ENCODE results near the gene NME2.

Gene NME2

GRCh38 chr17:51154176-51154575 lies 12.0 kb upstream of the NME2 start:
- Histone ChIP-seq H3K27me3 (no peaks in the 10 kb centered on the region), H3K4me1 (ENCODE audit: control insufficient read depth in 1 of 2, insufficient read depth in 1 of 2, low read depth in 1 of 2, low read length in 1 of 2) (peaks cover 20% of the 10 kb centered on the region in 2 experiments), H3K36me3 (no peaks in the 10 kb centered on the region), H3K4me3 (ENCODE audit: low read depth in 1 of 2, low read length in 1 of 2) (peak overlapping the region; percentile 73 to 77), H3K9me3 (no peaks in the 10 kb centered on the region), H3K27ac (peak overlapping the region; percentile 77)
- no peak for TF ChIP-seq CTCF (IDR thresholded peaks at IDR 0.05)

- no peaks in the 10 kb centered on the region for H3K36me3 ChIP-seq
Measured at GRCh38 chr17:51155416-51155815, 10.8 kb upstream of the NME2 start.

GRCh38 chr17:51159604-51160003 lies 6.6 kb upstream of the NME2 start:
- peaks cover under 1 to 1% of the 10 kb centered on the region in 2 experiments for H3K4me1 ChIP-seq (ENCODE audit: control insufficient read depth in 1 of 2, insufficient read depth in 1 of 2, low read depth in 1 of 2, low read length in 1 of 2)
- H3K9me3 ChIP-seq, result no peaks in the 10 kb centered on the region
- H3K4me3 ChIP-seq (ENCODE audit: low read depth in 1 of 2, low read length in 1 of 2), result no peak overlapping the region
- no peaks in the 10 kb centered on the region for H3K27me3 ChIP-seq
- no peaks in the 10 kb centered on the region for H3K36me3 ChIP-seq
- no peak for TF ChIP-seq CTCF (IDR thresholded peaks at IDR 0.05)
- H3K27ac ChIP-seq, result no peak overlapping the region

More at GRCh38 chr17:51155416-51155815, 10.8 kb upstream of the NME2 start:
- Histone ChIP-seq H3K4me1 (ENCODE audit: control insufficient read depth in 1 of 2, insufficient read depth in 1 of 2, low read depth in 1 of 2, low read length in 1 of 2) (peaks cover 20% of the 10 kb centered on the region in 2 experiments), H3K27me3 (no peaks in the 10 kb centered on the region), H3K4me3 (ENCODE audit: low read depth in 1 of 2, low read length in 1 of 2) (no peak overlapping the region), H3K9me3 (no peaks in the 10 kb centered on the region), H3K27ac (no peak overlapping the region)
- no peak for TF ChIP-seq CTCF (IDR thresholded peaks at IDR 0.05)

- Histone ChIP-seq H3K4me3 (ENCODE audit: low read depth in 1 of 2, low read length in 1 of 2) (no peak overlapping the region), H3K27ac (no peak overlapping the region), H3K9me3 (no peaks in the 10 kb centered on the region), H3K4me1 (ENCODE audit: control insufficient read depth in 1 of 2, insufficient read depth in 1 of 2, low read depth in 1 of 2, low read length in 1 of 2) (peaks cover 6 to 10% of the 10 kb centered on the region in 2 experiments), H3K27me3 (no peaks in the 10 kb centered on the region), H3K36me3 (no peaks in the 10 kb centered on the region)
- TF ChIP-seq CTCF (IDR thresholded peaks at IDR 0.05), result no peak
Measured at GRCh38 chr17:51161541-51161940, 4.7 kb upstream of the NME2 start.

GRCh38 chr17:51164911-51165679 lies 1.1 kb upstream of the NME2 start:
- Histone ChIP-seq H3K27me3 (no peaks in the 10 kb centered on the region), H3K4me3 (ENCODE audit: low read depth in 1 of 2, low read length in 1 of 2) (peak overlapping the region in 1 of 2 experiments; percentile 70), H3K27ac (peak overlapping the region; percentile 70), H3K36me3 (no peaks in the 10 kb centered on the region), H3K9me3 (no peaks in the 10 kb centered on the region), H3K4me1 (ENCODE audit: control insufficient read depth in 1 of 2, insufficient read depth in 1 of 2, low read depth in 1 of 2, low read length in 1 of 2) (peaks cover 11 to 17% of the 10 kb centered on the region in 2 experiments)
- TF ChIP-seq CTCF (IDR thresholded peaks at IDR 0.05), result no peak
